GM18519 (cell line): ENCODE measurements around the gene SCML1.

Experiments used
- ATAC-seq: cut with Tn5 transposase; IDR thresholded peaks from one replicate; pipeline ENCODE4 v1.9.1; 2021; ENCODE audit warnings: mild to moderate bottlenecking, moderate library complexity; ENCODE audit not compliant: unreplicated experiment, low FRiP score

SCML1 gene

GRCh38 chrX:17787557-17787956 lies 50.3 kb downstream of the SCML1 start:
- no peak for ATAC-seq

GRCh38 chrX:17788439-17788838 lies 51.1 kb downstream of the SCML1 start:
- no peak for ATAC-seq

GRCh38 chrX:17788956-17789562 lies 51.8 kb downstream of the SCML1 start:
- ATAC-seq, result no peak

- no peak for ATAC-seq
Observed at GRCh38 chrX:17792826-17793225, 55.5 kb downstream of the SCML1 start.

GRCh38 chrX:17798921-17799320 lies 61.6 kb downstream of the SCML1 start:
- no peak for ATAC-seq

- no peak for ATAC-seq
Observed at GRCh38 chrX:17801431-17801830, 64.1 kb downstream of the SCML1 start.

GRCh38 chrX:17802756-17803155 lies 65.5 kb downstream of the SCML1 start:
- no peak for ATAC-seq

GRCh38 chrX:17803449-17803848 lies 66.2 kb downstream of the SCML1 start:
- ATAC-seq, result no peak
